NCI-H460 (cell line): Measurements from ENCODE around the gene GPR84. TPM values are rescaled to one million over a fixed set of nuclear protein-coding genes. Genes with fewer than 3 reads are reported as not detected.
A peak's percentile ranks its signal among the peaks of the same experiment; 100 is the strongest.

ENCODE experiments used
- DNase-seq: peaks from one replicate; pipeline ENCODE4 v3.0.0-alpha.2; 2016; ENCODE audit warnings: low read depth; ENCODE audit errors: extremely low read depth
- total RNA-seq: library from RNA; depleted of rRNA; stranded (reverse); fragments of >200 nt; shearing (Covaris generic); gene quantifications from 2 replicates; pipeline ENCODE4 v1.2.3, GENCODE V29; 2014

GPR84 gene
- total RNA-seq, 1 experiment from 2014 or later = not detected

- DNase-seq = no peak
Observed at GRCh38 chr12:54375259-54375579, 10.9 kb upstream of the GPR84 start.

- no peak for DNase-seq
Observed at GRCh38 chr12:54374562-54375258, 10.4 kb upstream of the GPR84 start.

GRCh38 chr12:54373649-54374561 is 9.6 kb upstream of the GPR84 start:
- DNase-seq = no peak

- no peak for DNase-seq
Observed at GRCh38 chr12:54372113-54372806, 8.0 kb upstream of the GPR84 start.

- no peak for DNase-seq
Observed at GRCh38 chr12:54371328-54372112, 7.2 kb upstream of the GPR84 start.

GRCh38 chr12:54370171-54370730 is 6.0 kb upstream of the GPR84 start:
- peak; percentile 73 for DNase-seq

GRCh38 chr12:54369597-54370131 is 5.4 kb upstream of the GPR84 start:
- DNase-seq = no peak

- peak; percentile 87 for DNase-seq
Observed at GRCh38 chr12:54368709-54369596, 4.7 kb upstream of the GPR84 start.

- no peak for DNase-seq
Observed at GRCh38 chr12:54368025-54368708, 3.9 kb upstream of the GPR84 start.

GRCh38 chr12:54363618-54364017 is 668 bp downstream of the GPR84 start:
- DNase-seq = no peak

- no peak for DNase-seq
Observed at GRCh38 chr12:54363047-54363446, 1.2 kb downstream of the GPR84 start.

- peak; percentile 85 for DNase-seq
Observed at GRCh38 chr12:54360717-54361456, 3.4 kb downstream of the GPR84 start.

- no peak for DNase-seq
Observed at GRCh38 chr12:54359762-54360351, 4.4 kb downstream of the GPR84 start.

GRCh38 chr12:54358945-54359761 is 5.1 kb downstream of the GPR84 start:
- peak; percentile 99 for DNase-seq

- no peak for DNase-seq
Observed at GRCh38 chr12:54358191-54358944, 5.9 kb downstream of the GPR84 start.
